DMS53 treated with DMSO at 0.1 percent for 48 hours (cell line): ENCODE data around the gene AJM1.

ENCODE experiments used
- DNase-seq: peaks from one replicate; lab custom pipeline; 2025; ENCODE audit not compliant: unreplicated experiment; lab: John Stamatoyannopoulos, UW

AJM1 gene

GRCh38 chr9:136807281-136808074, 34.8 kb upstream of the AJM1 start, which contains the start of gene RABL6:
Gene RABL6, plus strand, starts transcription at chr9:136807948. Its CDS starts 249 bp downstream, at chr9:136808197.
- DNase-seq, result peak; percentile 35

DNA sequence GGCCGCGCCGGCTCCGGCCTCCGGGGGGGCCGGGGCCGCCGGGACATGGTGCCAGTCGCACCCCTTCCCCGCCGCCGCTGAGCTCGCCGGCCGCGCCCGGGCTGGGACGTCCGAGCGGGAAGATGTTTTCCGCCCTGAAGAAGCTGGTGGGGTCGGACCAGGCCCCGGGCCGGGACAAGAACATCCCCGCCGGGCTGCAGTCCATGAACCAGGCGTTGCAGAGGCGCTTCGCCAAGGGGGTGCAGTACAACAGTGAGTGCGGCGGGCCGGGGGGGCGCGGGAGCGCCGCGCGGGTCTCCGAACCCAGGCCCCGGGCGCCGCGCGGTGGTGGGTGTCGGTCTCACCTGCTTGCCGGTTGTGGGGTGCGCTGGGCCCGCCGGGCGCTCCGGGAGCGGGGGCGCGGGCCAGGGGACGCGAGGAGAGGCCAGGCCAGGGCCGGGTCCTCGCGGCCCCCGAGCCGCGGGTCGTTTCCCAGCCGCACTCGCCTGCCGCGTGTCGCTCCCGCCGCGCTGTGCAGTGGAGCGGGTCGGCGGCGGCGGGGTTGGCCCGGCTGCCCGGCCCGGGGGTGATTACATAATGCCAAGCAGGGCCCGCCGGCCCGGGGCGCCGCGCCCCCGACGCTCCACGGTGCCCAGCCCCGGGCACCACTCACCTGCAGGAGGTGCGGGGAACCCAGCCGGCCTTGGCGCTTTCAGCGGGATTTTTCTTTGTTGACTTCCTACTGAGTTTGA, 34.0 kb upstream of the AJM1 start:
- no peak for DNase-seq

GRCh38 chr9:136808806-136809158, 33.5 kb upstream of the AJM1 start:
- no peak for DNase-seq

GRCh38 chr9:136814725-136815421, 27.4 kb upstream of the AJM1 start:
- DNase-seq, result no peak

- no peak for DNase-seq
Measured at GRCh38 chr9:136815422-136815782, 26.9 kb upstream of the AJM1 start.

DNA sequence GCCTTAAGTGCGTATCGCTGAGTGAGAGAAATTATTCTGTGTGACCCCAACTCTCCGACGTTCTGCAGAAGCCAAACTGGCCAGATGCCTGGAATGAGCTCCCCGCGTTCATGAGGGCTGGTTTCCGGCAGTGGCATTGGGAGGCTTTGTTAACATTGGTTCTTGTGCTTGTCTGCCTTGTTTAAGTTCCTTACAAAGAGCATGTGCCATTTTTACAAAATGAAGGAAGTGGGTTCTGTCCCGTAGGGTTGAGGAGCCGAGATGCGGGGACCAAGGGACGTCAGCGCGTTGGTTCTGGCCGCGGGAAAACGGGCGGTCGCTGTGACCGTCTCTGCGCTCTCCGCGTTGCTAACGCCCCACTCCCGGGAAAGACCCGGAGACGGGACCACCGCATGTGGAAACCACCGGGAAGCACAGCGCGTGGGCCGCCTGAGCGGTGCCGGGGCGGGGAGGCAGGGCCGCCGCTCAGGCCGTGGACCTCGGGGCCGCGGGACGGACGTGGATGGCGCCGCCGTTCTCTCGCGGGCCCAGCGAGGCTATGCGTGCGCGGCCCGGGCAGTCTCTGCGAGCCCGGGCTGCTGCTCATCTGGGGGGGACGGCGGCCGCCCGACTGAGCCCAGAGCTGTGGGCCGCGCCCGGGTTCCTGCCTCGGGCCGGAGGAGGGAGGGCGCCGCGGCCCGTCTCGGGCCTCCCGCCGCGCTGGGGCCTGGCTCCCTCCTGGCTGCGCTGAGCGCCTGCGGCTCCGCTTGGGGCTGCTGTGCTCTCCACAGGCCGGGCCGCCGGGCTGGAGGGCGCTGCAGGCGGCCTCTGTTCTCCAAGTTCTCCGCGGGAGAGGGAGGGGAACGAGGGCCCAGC, 21.1 kb upstream of the AJM1 start:
- no peak for DNase-seq

GRCh38 chr9:136821826-136822544, 20.3 kb upstream of the AJM1 start:
- no peak for DNase-seq

DNA sequence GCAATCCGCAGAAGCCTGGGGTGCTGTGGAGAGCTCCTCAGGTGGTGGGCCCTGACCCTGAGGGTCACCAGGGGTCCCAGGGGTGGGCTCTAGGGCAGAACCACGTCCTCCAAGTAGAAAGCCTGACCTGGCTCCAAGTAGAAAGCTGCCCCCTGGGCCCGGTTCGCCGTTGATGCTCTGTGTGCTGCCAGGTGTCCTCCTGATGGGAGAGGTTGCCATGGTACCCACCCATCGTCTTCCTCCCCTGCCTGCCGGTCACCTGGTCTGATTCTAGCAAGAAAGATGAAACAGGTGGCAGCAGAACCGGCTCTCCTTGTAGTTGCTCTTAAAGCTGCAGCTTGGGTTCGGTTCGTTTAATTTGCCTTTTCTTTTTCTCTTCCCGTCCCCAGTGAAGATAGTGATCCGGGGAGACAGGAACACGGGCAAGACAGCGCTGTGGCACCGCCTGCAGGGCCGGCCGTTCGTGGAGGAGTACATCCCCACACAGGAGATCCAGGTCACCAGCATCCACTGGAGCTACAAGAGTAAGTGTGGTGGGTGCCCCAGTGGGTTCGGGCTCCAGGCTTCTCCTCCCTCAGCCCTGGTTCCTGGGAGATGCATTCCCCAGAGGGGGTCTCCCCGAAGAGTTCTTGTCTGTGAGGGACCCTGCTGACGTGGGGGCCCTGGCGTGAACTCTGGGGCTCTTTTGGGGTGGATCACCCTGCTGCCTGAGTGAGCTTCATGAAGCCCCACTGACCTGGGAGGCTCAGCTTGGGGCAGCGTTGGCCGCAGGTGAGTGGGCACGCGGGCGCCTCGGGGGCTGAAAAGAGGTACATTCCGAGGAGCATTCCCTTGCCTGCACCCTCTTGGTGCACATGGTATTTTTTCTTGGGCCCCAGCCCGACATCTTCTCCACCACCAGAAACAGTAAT, 18.9 kb upstream of the AJM1 start:
- DNase-seq, result no peak

DNA sequence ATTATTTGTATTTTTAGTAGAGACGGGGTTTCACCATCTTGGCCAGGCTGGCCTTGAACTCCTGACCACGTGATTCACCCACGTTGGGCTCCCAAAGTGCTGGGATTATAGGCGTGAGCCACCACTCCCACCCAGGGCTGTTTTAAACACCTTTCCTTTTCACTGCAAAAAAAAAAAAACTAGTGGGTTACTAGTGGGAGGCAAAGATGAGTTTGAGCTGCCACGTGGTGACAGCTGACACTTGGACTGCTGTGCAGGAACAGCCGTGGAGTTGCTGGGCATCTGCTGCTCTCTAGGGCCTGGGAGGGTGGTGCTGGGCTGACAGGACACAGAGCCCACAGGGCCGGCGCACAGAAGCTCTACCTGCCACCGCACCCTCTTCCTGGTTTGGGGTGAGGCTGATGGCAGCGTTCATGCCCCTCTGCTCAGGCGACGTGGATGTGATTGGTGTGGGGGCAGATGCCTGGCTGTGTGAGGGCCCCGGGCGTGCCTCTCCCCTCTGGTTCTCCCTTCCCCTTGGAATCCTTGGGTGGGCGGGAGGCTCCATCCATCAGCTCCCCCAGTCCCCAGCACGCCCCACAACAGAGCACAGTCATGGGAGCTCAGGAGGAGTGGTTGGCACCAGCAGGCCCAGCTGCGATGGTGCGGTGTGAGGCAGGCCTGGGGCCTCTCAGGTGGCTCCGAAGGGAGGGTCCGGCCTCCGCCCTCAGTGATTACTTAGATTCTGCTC, 17.6 kb upstream of the AJM1 start:
- no peak for DNase-seq

- DNase-seq, result no peak
Measured at GRCh38 chr9:136825295-136826187, 16.7 kb upstream of the AJM1 start.

GRCh38 chr9:136826188-136826541, 16.1 kb upstream of the AJM1 start:
- no peak for DNase-seq

DNA sequence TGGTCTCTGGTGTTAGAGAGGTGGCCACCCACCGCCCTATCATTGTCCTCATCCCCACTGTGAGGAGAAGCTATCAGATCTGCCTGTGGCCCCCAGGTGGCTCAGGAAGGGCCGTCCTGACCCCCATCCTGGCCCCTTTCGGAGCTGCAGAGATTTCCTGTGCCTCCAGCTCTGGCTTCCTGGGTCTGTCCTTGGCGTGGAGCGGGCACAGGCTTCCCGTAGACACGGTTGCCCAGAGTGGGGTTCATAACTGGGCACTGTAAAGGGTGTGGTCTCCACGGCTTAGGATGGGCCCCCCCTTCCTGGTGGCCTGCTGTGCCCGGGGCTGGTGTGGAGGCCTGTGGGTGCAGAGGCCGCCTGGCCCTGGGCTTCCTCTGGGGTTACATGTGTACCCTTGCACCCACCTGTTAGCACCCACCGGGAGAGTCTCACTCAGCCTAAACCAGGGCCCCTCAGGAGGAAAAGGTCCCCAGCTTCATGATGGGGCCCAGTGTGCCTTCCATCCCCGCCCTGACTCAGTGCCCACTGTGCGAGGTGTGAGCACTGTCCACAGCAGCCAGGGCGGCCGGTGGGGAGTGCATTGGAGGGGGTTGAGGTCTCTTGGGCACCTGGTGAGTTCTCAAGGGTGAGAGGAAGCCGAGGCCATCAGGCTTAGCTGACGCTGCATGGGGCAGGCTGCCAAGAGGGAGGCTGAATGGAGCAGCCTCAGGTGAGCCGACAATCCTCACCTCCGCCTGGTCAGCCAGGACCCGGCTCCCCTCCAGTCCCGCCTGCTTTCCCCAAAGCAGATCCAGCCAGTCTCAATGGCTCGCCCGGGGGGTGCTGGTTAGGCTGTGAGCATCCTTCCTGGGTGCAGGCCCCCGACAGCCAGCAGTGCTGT, 15.3 kb upstream of the AJM1 start:
- no peak for DNase-seq

- DNase-seq, result no peak
Measured at GRCh38 chr9:136827794-136828473, 14.3 kb upstream of the AJM1 start.

- no peak for DNase-seq
Measured at GRCh38 chr9:136828474-136829140, 13.7 kb upstream of the AJM1 start.

- no peak for DNase-seq
Measured at GRCh38 chr9:136829412-136829811, 12.9 kb upstream of the AJM1 start.
